ENCODE results near the gene MFAP2. TPM values are rescaled to one million over a fixed set of nuclear protein-coding genes. Genes with fewer than 3 reads are reported as not detected.

The MFAP2 gene
- total RNA-seq, 4 donors from 2014 or later, result 22.3 to 70.3 (median 44.6) TPM

DNA sequence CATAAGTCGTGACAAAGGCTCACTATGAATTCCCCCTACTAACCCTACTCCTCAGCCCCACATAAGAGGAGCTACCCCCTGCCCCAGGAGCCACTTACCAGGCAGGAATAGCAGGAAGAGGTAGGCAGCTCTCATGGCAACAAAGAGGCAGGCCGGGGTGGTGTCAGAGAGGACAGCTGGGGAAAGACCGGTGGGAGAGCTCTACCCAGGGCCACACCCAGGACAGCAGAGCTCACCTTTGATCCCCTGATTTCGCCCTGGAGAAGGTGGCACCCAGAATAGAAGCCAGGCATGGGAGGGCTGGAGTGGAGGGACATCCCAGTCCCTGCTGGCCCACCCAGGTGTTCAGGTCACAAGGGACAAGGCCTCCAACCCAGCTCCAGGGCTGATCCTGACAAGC lies 2.3 kb downstream of the MFAP2 start:
- H3K4me1 ChIP-seq, result no peaks in the 10 kb centered on the region
- intact Hi-C loops (cut with DNase I; ENCODE audit: low total_unique reads), result no loop called here

DNA sequence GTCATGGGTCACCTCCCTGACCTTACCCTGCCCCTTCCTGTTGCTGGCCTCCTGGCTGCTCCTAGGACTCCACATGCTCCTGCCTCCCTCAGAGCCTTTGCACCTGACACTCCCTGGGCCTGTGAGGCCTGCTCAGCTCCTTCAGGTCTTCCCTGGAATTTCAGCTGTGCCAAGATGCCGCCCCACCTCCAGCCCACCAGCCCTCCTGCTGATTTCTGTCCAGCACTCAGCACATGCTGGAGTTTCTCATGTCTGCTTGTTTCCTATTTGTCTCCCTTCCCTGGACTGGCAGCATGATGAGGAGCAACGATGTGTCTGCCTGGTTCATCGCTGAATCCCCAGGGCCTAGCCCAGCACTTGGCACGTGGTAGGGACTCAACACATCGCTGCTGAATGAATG lies 3.0 kb downstream of the MFAP2 start:
- TF ChIP-seq, protein P1, sequence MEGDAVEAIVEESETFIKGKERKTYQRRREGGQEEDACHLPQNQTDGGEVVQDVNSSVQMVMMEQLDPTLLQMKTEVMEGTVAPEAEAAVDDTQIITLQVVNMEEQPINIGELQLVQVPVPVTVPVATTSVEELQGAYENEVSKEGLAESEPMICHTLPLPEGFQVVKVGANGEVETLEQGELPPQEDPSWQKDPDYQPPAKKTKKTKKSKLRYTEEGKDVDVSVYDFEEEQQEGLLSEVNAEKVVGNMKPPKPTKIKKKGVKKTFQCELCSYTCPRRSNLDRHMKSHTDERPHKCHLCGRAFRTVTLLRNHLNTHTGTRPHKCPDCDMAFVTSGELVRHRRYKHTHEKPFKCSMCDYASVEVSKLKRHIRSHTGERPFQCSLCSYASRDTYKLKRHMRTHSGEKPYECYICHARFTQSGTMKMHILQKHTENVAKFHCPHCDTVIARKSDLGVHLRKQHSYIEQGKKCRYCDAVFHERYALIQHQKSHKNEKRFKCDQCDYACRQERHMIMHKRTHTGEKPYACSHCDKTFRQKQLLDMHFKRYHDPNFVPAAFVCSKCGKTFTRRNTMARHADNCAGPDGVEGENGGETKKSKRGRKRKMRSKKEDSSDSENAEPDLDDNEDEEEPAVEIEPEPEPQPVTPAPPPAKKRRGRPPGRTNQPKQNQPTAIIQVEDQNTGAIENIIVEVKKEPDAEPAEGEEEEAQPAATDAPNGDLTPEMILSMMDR (IDR thresholded peaks at IDR 0.05), result no peak
- no peak for TF ChIP-seq POLR2A (IDR thresholded peaks at IDR 0.05)
- Histone ChIP-seq H3K36me3 (no peaks in the 10 kb centered on the region), H3K27ac (peak overlapping the region in 1 of 2 donors; percentile 87), H3K9me3 (no peaks in the 10 kb centered on the region), H3K27me3 (no peaks in the 10 kb centered on the region), H3K4me1 (no peaks in the 10 kb centered on the region), H3K4me3 (no peak overlapping the region)
- intact Hi-C loops (cut with DNase I; ENCODE audit: low total_unique reads), result no loop called here
- DNase-seq, result no peak

More for the DNA sequence above, 2.3 kb downstream of the MFAP2 start:
- Histone ChIP-seq H3K4me3 (no peak overlapping the region), H3K27ac (peak overlapping the region; percentile 87 to 96), H3K36me3 (no peaks in the 10 kb centered on the region), H3K27me3 (no peaks in the 10 kb centered on the region), H3K9me3 (no peaks in the 10 kb centered on the region)
- no peak for TF ChIP-seq POLR2A (IDR thresholded peaks at IDR 0.05)
- TF ChIP-seq, protein P1 (IDR thresholded peaks at IDR 0.05), result no peak
- DNase-seq, result no peak

DNA sequence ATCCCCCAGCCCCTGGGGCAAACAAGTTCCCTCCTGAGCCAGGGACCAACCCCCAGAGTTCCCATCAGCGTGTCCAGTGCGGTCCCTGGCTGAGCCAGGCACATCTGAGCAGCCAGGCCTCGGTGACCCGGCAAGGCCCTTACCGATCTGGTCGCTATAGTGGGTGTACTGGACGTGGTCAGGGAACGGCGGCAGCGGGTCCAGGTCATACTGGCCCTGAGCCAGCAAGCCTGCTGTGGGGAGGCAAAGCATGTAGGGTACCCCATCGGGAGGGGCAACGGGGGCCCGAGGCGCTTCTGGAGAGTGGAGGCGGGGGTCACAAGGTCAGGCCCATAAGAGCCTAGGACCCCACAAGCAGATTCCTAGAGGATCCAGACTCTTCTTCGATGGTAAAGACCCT lies 3.5 kb downstream of the MFAP2 start:
- Histone ChIP-seq H3K27ac (peak overlapping the region in 1 of 2 donors; percentile 87), H3K4me1 (peaks cover 0 to 3% of the 10 kb centered on the region in 2 donors), H3K9me3 (no peaks in the 10 kb centered on the region), H3K36me3 (no peaks in the 10 kb centered on the region), H3K27me3 (no peaks in the 10 kb centered on the region), H3K4me3 (no peak overlapping the region)
- intact Hi-C loops (cut with DNase I; ENCODE audit: low total_unique reads), result no loop called here
- DNase-seq, result no peak
- TF ChIP-seq, protein P1 (IDR thresholded peaks at IDR 0.05), result no peak
- TF ChIP-seq POLR2A (IDR thresholded peaks at IDR 0.05), result no peak

DNA sequence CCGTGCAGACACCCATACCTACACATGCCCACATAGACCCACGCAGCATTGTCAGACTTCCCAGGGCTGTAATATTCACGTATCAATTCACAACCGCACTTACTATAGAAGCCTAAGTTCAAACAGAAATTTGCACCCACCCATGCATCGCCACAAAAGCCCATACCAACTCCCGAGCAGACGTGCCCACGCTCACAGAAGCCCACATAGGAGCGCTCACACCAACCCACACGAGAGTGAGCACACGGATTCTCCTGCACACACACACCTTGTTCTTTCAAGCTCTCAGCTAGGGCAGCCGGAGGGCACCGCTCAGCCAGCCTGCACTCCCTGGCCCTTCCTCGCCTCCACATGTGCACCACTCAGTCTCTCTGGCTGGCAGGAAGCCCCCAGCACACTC lies 4.6 kb downstream of the MFAP2 start:
- Histone ChIP-seq H3K4me3 (no peak overlapping the region), H3K9me3 (no peaks in the 10 kb centered on the region), H3K27ac (peak overlapping the region in 1 of 2 donors; percentile 87), H3K36me3 (no peaks in the 10 kb centered on the region), H3K4me1 (peaks cover 0 to 11% of the 10 kb centered on the region in 2 donors), H3K27me3 (no peaks in the 10 kb centered on the region)
- intact Hi-C loops (cut with DNase I; ENCODE audit: low total_unique reads), result no loop called here
- no peak for DNase-seq
- TF ChIP-seq, protein P1 (IDR thresholded peaks at IDR 0.05), result no peak
- TF ChIP-seq POLR2A (IDR thresholded peaks at IDR 0.05), result no peak

DNA sequence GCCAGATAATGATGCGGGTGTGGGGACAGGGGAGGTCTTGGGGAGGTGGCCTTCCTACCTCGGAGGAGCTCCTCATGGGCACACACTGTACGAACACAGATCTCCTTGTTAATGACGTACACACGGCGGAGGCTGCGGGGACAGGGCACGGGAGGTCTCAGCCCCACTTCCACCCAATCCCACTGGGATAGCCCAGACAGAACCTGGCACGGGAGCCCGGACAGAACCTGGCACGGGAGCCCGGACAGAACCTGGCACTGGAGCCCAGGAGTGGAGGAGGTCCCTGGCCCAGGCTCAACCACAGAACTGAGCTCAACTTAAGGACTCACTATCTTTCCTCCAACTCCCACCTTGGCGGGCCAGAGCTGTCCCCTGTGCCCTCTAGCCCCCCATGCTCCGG lies 5.2 kb downstream of the MFAP2 start:
- TF ChIP-seq, protein P1 (IDR thresholded peaks at IDR 0.05), result no peak
- TF ChIP-seq POLR2A (IDR thresholded peaks at IDR 0.05), result no peak
- Histone ChIP-seq H3K36me3 (no peaks in the 10 kb centered on the region), H3K9me3 (no peaks in the 10 kb centered on the region), H3K27me3 (no peaks in the 10 kb centered on the region), H3K27ac (peak overlapping the region in 1 of 2 donors; percentile 87), H3K4me3 (no peak overlapping the region), H3K4me1 (peaks cover 0 to 11% of the 10 kb centered on the region in 2 donors)
- no peak for DNase-seq
- intact Hi-C loops (cut with DNase I; ENCODE audit: low total_unique reads), result no loop called here
